CD4-positive, alpha-beta T cell treated with Interleukin-1 beta for 1 hour (primary cell): ENCODE results near the gene SLC25A5.
"Not testable (repeated sequence)": the region's sequence is repeated elsewhere in the genome, so short reads cannot be mapped to it uniquely, and the experiment has no call there.

Source experiments
- DNase-seq, 2 donors: peaks; one replicate each; pipeline ENCODE4 v3.0.0-alpha.2; 2020 to 2022

Gene SLC25A5

GRCh38 chrX:119478504-119478903 is 10.3 kb downstream of the SLC25A5 start:
- DNase-seq, result no peak

GRCh38 chrX:119479845-119480244 is 11.6 kb downstream of the SLC25A5 start:
- DNase-seq, result no peak

- DNase-seq, result no peak
Measured at GRCh38 chrX:119481323-119481801, 13.1 kb downstream of the SLC25A5 start.

- DNase-seq, result no peak
Measured at GRCh38 chrX:119482041-119482440, 13.8 kb downstream of the SLC25A5 start.

DNA sequence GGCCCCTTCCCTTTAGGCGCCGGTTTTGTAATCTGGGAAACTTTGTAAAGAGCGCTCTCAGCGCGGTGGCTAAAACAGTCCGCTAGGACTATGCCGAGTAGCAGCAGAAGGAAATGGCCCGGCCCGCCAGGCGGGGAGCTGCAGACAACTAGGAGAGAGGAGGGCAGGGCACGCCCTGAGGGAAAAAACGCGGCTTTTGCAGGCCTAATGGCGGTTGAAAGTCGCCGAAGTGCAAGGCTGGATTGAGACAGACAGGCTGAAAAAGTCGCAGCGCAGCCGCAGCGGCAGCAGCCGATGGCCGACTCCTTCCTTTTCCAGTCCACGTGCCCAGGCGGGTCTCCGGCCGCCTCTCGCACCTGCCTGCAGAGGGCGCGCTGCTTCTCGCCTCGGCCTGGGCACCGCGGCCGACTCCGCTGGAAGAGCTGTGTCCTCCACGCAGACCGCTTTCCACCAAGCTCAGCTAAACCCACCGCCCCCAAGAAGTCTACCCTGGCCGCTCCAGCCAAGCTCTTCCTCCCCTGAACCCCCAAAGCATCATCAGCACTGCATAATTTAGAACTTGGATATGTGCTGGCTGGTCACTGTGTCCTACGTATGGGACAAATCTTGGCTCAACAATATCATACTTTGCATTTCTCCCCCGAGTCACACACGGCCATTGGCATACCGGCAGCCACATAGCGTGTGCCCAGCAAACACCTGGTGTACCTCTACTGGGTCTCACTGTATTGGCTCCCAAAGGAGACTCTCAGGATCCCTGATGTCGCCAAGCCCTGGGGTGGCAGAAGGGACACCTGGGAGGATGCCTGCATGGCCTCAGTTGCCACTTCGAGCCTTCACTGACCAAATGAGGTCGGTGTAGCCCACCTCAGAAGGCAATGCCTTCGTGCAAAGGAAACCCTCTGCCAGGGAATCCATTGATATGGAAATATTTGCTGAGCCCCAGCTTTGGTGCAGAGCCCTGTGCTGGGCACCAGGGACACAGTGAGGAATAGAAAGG is 14.5 kb downstream of the SLC25A5 start:
- peak; percentile 69 to 72 for DNase-seq

- DNase-seq, result no peak
Measured at GRCh38 chrX:119486745-119487144, 18.5 kb downstream of the SLC25A5 start.

GRCh38 chrX:119487766-119488165 is 19.5 kb downstream of the SLC25A5 start:
- DNase-seq, result not testable (repeated sequence)

DNA sequence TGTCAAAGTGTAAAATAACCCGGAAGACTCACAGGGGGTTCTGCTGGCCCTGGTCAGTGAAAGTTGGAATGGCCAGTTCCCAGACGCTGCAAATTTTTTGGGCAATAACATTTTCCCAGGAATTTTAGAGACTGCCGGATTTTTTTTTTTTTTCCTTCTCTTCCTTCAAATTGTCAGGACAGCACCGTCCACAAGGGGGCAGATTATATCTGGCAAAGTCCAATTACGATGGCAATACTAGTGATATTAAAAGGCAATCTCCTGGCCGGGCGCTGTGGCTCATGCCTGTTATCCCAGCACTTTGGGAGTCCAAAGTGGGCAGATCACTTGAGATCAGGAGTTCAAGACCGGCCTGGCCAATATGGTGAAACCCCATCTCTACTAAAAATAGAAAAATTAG is 20.5 kb downstream of the SLC25A5 start:
- DNase-seq, result peak; percentile 29 to 41

GRCh38 chrX:119489212-119490074 is 21.2 kb downstream of the SLC25A5 start:
- DNase-seq, result no peak

GRCh38 chrX:119492463-119492862 is 24.2 kb downstream of the SLC25A5 start:
- DNase-seq, result no peak

DNA sequence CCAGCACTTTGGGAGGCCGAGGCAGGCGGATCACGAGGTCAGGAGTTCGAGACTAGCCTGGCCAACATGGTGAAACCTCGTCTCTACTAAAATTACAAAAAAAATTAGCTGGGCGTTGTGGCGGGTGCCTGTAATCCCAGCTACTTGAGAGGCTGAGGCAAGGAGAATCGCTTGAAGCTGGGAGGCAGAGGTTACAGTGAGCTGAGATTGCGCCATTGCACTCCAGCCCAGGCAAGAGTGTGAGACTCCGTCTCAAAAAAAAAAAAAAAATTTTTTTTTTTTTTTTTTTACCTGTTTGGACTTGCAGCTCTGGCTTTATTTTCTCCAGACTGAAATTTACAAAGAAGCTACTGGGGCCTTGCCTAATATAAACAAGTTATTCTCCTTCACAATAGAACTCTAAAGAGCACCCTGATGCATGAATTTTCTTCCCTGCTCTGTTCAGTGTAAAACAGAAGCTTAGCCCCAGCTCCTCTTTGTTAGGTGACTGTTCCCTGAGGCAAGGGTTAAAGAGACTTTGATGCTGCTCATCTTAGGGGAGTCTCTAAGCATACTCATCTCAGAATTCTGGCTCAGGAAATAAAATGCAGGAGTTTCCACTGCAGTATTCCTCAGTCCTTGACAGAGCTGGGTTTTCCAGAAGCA is 25.7 kb downstream of the SLC25A5 start:
- DNase-seq, result not testable (repeated sequence)

- DNase-seq, result no peak
Measured at GRCh38 chrX:119495734-119496726, 27.8 kb downstream of the SLC25A5 start.

GRCh38 chrX:119497185-119497584 is 28.9 kb downstream of the SLC25A5 start:
- DNase-seq, result no peak

DNA sequence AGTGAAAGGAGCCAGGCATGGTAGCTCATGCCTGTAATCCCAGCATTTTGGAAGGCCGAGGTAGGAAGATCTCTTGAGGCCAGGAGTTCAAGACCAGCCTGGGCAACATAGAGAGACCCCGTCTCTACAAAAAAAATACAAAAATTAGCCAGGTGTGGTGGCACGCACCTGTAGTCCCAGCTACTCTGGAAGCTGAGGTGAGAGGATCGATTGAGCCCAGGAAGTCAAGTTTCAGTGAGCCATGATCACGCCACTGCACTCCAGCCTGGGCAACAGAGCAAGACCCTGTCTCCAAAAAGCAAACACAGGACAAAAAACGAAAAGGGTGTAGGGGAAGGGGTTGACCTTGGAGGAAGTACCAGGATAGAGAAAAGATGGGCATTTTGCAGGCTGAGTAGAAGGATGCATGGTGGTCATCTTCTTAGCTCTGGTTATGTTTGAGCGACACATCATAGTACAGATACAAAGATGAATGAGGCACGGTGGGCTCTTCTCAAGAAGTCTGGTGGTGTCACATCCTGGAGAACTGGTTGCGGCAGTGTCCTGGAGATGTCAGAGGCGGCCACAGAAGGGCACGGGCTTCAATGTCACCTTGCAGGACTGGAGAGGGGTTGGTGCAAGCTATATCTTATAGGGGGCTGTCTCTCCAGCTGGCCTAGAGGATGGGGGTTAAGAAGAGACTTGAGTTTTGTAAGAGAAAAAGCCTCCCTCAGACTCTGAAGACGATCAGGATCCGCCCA is 32.0 kb downstream of the SLC25A5 start:
- no peak for DNase-seq

GRCh38 chrX:119501511-119502148 is 33.4 kb downstream of the SLC25A5 start:
- DNase-seq, result no peak

DNA sequence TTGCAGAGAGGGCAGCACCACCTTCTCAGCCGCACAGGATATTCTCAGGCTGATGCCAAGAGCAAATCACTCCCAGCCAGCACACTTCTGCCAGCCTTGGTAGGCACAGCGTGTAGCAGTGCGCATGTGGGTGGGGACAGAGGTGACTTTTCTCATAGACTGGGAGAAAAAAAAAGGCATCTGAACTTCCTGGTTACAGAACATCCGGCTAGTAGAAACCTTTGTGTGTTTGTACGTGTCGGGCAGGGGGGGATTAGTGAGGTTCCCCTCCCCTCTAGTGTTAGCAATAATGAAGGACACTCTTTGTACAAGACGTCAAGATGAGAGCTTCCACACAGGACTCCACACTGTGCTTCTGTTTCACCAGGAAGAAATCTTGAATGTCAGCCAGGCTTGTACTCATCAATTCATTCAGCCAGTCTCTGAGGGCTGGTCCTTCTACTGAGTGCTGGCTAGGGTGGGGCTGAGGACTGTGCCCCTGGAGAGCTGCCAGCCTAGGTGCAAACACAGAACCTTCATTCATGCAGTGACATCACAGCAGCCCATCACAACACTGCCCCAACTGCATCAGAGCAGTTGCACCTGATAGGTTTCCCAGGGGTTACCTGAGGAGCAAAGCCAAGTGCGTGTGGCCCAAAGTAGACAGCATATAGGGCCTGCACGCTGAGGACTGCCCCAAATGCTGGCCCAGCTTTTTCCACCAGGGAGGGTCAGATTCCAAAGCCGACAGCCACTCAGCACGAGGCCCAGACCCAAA is 34.7 kb downstream of the SLC25A5 start:
- DNase-seq, result peak; percentile 33 to 45

DNA sequence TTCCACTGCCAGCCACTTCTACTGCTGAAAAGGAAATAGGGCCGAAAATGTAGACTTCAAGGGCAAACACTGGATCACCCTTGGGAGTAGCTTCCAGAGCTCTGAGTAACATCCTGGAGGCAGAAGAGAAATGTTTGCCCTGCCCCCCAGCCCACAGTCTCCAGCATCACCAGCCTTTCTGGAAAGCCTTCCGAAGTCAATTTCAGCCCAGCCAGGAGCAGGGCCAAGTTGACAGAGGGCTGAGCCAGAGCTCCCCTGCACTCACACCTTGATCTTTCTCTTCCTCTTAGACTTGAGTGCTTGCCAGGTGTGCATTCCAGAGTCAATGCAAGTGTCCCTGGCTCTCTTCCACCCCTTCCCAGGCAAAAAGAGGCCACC is 35.2 kb downstream of the SLC25A5 start:
- DNase-seq, result no peak

GRCh38 chrX:119505145-119505544 is 36.9 kb downstream of the SLC25A5 start:
- not testable (repeated sequence) for DNase-seq

DNA sequence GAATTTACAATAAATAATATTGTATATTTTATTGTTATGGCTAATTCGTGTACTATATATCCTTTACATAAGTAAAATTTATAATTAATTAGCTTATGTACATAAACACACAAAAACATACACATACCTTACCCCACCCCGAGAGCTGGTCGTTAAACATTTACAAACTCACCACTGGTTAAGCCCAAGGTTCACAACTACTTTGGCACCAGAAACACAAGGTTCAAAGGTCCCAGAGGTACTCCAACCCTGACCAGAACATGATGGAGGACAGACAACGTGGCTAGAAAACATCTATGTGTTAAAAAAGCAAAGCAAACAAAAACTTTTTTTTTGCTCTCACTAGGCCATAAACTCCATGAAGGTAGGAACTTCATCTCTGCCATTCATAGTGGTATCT is 37.7 kb downstream of the SLC25A5 start:
- DNase-seq, result no peak

GRCh38 chrX:119507206-119507605 is 39.0 kb downstream of the SLC25A5 start:
- no peak for DNase-seq
